GM12872 (cell line): ENCODE measurements around the gene KRR1.

Experiments used
- CTCF ChIP-seq: IDR thresholded peaks from 3 replicates; pipeline ENCODE4 v1.5.1; 2011; ENCODE audit warnings: low read depth, mild to moderate bottlenecking, low read length, moderate library complexity; ENCODE audit not compliant: insufficient read depth

KRR1 gene

GRCh38 chr12:75551477-75551876 is 40.1 kb upstream of the KRR1 start:
- TF ChIP-seq CTCF, result no peak

DNA sequence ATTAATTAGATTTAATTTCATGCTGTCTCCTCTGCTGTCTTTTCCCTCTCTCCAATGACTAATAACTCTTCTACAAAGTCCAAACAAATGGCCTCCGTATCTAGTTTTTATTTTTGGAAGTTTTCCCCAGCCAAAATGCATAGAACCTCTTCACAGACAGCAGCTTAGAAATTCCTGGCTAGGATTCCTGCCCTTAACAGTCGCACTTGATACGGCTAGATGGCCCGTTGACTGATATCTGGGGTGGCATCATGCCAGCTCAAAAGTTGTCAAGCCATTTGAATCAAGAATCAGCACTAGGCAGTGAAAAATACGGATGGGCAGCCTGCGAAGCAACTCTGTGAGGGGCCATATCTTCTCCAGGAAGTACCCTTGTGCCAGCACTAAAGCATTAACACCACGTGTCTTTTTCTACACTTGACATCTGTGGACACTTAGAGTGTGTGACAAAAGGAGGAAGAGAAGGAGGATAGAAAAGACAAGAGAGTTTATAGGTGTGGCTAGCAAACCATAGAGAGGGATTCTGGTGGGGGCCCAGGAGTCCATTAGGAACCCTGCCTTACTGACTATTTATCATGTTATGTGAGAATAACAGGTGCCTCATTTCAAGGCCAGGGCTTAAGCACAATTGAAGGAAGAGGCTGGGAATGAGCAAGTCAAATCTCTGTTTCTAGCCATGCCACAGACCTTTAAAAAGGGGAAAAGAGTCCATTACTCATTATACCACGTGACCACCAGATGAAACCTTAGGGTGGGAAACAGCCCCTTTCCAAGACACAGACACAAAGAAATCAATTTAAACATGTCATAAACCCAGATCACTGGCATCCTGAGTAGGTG is 39.2 kb upstream of the KRR1 start:
- TF ChIP-seq CTCF, result no peak

GRCh38 chr12:75549989-75550388 is 38.6 kb upstream of the KRR1 start:
- TF ChIP-seq CTCF, result no peak

- TF ChIP-seq CTCF, result no peak
Observed at GRCh38 chr12:75548879-75549278, 37.5 kb upstream of the KRR1 start.

GRCh38 chr12:75545636-75546035 is 34.2 kb upstream of the KRR1 start:
- TF ChIP-seq CTCF, result no peak

DNA sequence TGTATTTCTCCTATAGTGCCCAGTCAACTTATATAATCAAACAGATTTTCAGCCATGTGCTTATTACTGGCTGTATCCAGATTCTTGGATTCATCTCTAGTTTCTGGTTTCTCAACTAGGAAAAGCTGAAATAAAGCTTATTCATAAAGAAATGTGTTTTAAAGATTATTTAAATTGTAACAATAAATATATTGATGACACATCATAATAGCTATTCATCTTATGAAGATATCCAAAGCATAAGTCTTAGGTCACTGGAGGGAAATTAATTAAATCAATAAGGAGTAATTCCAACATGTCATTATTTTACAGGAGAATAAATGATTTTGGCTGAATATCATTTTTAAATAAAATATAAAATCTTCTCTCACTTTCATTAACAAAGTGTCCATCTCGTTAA is 32.1 kb upstream of the KRR1 start:
- TF ChIP-seq CTCF, result no peak

- no peak for TF ChIP-seq CTCF
Observed at GRCh38 chr12:75542942-75543341, 31.5 kb upstream of the KRR1 start.
